Measurements from ENCODE around the gene TAS2R16. TPM values are rescaled to one million over a fixed set of nuclear protein-coding genes. Genes with fewer than 3 reads are reported as not detected.

TAS2R16 gene
- total RNA-seq = not detected in 2 replicates

- intact Hi-C loops (cut with micrococcal nuclease) = no loop called here
- no peaks in the 10 kb centered on the region for H3K4me1 Mint-ChIP-seq (ENCODE audit: low read depth)
- H3K4me3 Mint-ChIP-seq = no peak within 1 kb of the TSS
- DNase-seq (ENCODE audit: low spot score) = no peak
- no peak within 1 kb of the TSS for H3K27ac Mint-ChIP-seq
- H3K9me3 Mint-ChIP-seq = no peaks in the 10 kb centered on the region
- no peaks in the 10 kb centered on the region for H3K36me3 Mint-ChIP-seq (ENCODE audit: low read depth)
- no peaks in the 10 kb centered on the region for H3K27me3 Mint-ChIP-seq (ENCODE audit: insufficient read depth)
These were observed at the start of gene TAS2R16 for GRCh38 chr7:122995600-122995999. Gene TAS2R16, minus strand, starts transcription at chr7:122995700. Its CDS starts 66 bp downstream, at chr7:122995634.

DNA sequence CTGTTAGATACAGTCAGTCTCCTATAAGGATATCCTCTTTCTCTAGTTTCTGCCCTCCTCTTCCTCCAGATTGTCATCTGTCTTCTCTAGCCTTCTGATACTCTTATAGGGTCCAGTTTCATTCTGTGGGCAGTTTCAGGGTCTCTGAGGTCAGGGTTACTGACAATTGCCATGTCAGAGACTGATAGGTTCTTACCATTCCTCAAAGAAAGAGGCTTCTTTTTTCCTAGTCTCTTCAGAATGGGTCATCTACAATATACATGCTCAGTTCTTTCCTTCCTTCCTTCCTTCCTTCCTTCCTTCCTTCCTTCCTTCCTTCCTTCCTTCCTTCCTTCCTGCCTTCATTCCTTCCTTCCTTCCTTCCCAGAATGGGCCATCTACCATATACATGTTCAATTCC lies 48.1 kb upstream of the TAS2R16 start:
- Mint-ChIP-seq H3K36me3 (ENCODE audit: low read depth) (no peaks in the 10 kb centered on the region), H3K4me3 (no peak overlapping the region), H3K27me3 (ENCODE audit: insufficient read depth) (no peaks in the 10 kb centered on the region), H3K4me1 (ENCODE audit: low read depth) (no peaks in the 10 kb centered on the region), H3K27ac (no peak overlapping the region), H3K9me3 (peaks cover 6% of the 10 kb centered on the region)
- no peak for DNase-seq (ENCODE audit: low spot score)
- intact Hi-C loops (cut with micrococcal nuclease) = no loop called here

GRCh38 chr7:123041101-123041500 lies 45.6 kb upstream of the TAS2R16 start:
- Mint-ChIP-seq H3K4me1 (ENCODE audit: low read depth) (no peaks in the 10 kb centered on the region), H3K36me3 (ENCODE audit: low read depth) (no peaks in the 10 kb centered on the region), H3K27me3 (ENCODE audit: insufficient read depth) (no peaks in the 10 kb centered on the region), H3K9me3 (peaks cover 3% of the 10 kb centered on the region), H3K4me3 (no peak overlapping the region), H3K27ac (no peak overlapping the region)
- DNase-seq (ENCODE audit: low spot score) = no peak
- intact Hi-C loops (cut with micrococcal nuclease) = no loop called here

- DNase-seq (ENCODE audit: low spot score) = no peak
- Mint-ChIP-seq H3K27me3 (ENCODE audit: insufficient read depth) (no peaks in the 10 kb centered on the region), H3K9me3 (peaks cover 3% of the 10 kb centered on the region), H3K36me3 (ENCODE audit: low read depth) (no peaks in the 10 kb centered on the region), H3K4me1 (ENCODE audit: low read depth) (no peaks in the 10 kb centered on the region), H3K4me3 (no peak overlapping the region), H3K27ac (no peak overlapping the region)
- intact Hi-C loops (cut with micrococcal nuclease) = no loop called here
These were observed 43.8 kb upstream of the TAS2R16 start for GRCh38 chr7:123039269-123039668.

DNA sequence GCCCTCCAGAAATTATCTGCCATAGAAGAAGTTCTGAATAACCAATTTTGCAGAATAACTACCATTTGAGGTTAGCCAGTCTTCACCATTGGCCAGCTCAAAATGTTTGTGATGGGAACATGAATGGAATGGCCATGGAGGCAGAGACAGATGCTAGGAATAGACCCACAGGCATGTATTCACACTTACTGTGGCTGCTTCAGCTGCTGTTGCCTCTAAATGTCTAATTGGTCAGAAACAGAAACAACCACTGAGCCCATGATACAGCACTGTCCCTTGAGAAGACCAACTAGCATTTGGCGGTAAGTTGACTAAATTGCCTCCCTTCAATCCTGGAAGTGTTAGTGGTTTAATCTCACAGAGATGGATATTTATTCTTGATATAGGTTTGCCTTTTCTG lies 38.6 kb upstream of the TAS2R16 start:
- Mint-ChIP-seq H3K9me3 (peaks cover 16% of the 10 kb centered on the region), H3K4me3 (no peak overlapping the region), H3K27ac (no peak overlapping the region), H3K36me3 (ENCODE audit: low read depth) (no peaks in the 10 kb centered on the region), H3K27me3 (ENCODE audit: insufficient read depth) (no peaks in the 10 kb centered on the region), H3K4me1 (ENCODE audit: low read depth) (no peaks in the 10 kb centered on the region)
- DNase-seq (ENCODE audit: low spot score) = no peak
- intact Hi-C loops (cut with micrococcal nuclease) = no loop called here

- Mint-ChIP-seq H3K27me3 (ENCODE audit: insufficient read depth) (no peaks in the 10 kb centered on the region), H3K27ac (no peak overlapping the region), H3K9me3 (peaks cover 12% of the 10 kb centered on the region), H3K4me3 (no peak overlapping the region), H3K36me3 (ENCODE audit: low read depth) (no peaks in the 10 kb centered on the region), H3K4me1 (ENCODE audit: low read depth) (no peaks in the 10 kb centered on the region)
- no peak for DNase-seq (ENCODE audit: low spot score)
- intact Hi-C loops (cut with micrococcal nuclease) = no loop called here
These were observed 35.1 kb upstream of the TAS2R16 start for GRCh38 chr7:123030631-123031030.

DNA sequence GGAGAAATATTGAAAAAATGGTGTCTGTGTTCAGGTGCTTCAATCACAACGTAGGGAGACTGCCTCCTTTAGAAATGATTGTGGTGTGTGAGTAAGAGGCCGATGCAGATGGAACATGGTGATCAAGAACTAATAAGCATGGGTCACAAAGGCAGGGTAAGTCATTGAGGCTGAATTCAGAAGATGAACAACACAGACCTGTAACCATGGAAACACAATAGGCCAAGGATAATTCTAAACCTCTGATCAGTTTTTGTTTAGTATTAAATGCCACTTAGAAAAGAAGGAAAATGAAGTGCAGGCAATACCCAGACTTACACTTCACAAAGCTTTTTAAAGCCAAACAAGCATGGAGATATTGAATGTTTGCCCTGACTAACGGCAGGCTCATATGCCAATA lies 32.8 kb upstream of the TAS2R16 start:
- H3K27ac Mint-ChIP-seq = no peak overlapping the region
- no peaks in the 10 kb centered on the region for H3K36me3 Mint-ChIP-seq (ENCODE audit: low read depth)
- H3K4me1 Mint-ChIP-seq (ENCODE audit: low read depth) = no peaks in the 10 kb centered on the region
- H3K4me3 Mint-ChIP-seq = no peak overlapping the region
- no peak for DNase-seq (ENCODE audit: low spot score)
- H3K27me3 Mint-ChIP-seq (ENCODE audit: insufficient read depth) = no peaks in the 10 kb centered on the region
- intact Hi-C loops (cut with micrococcal nuclease) = no loop called here
- peaks cover 6% of the 10 kb centered on the region for H3K9me3 Mint-ChIP-seq

DNA sequence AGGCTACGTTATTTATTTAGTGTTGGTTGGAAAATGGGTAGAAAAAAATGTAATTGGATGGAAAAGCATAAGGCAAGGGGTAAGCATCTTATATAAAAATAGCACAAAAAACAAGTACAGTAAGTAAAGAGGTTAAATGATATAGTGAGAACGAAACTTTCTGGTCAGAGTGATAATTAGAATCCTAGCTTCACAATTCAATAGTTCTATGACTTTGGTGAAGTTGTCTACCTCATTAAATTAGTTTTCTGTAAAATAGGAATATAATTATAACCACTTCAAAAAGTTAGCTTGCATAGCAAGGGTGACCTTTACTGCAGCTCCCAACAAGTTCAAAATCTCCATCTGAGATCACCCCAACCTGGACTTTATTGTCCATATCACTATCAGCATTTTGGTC lies 30.8 kb upstream of the TAS2R16 start:
- Mint-ChIP-seq H3K27ac (no peak overlapping the region), H3K4me1 (ENCODE audit: low read depth) (no peaks in the 10 kb centered on the region), H3K9me3 (peaks cover 10% of the 10 kb centered on the region), H3K4me3 (no peak overlapping the region), H3K27me3 (ENCODE audit: insufficient read depth) (no peaks in the 10 kb centered on the region), H3K36me3 (ENCODE audit: low read depth) (no peaks in the 10 kb centered on the region)
- no peak for DNase-seq (ENCODE audit: low spot score)
- intact Hi-C loops (cut with micrococcal nuclease) = no loop called here

GRCh38 chr7:123024989-123025758 lies 29.7 kb upstream of the TAS2R16 start:
- intact Hi-C loops (cut with micrococcal nuclease) = no loop called here
- H3K4me3 Mint-ChIP-seq = no peak overlapping the region
- no peak for DNase-seq (ENCODE audit: low spot score)

DNA sequence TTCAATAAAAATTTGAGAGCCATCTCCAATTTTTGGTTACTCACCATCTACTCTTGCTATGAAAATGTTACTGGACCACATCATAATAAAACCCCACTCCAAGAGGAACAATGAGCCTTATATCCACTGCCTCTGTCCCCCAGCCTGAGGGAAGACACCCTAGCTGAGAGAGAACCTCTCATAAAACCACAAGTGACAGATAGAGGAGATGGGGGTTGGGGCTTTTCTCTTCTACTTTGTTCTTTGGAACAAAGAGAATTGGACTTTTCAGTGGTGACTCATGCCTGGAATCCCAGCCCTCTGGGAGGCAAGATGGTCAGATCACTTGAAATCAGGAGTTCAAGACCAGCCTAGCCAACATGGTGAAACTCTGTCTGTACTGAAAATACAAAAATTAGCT lies 27.6 kb upstream of the TAS2R16 start:
- no peak overlapping the region for H3K4me3 Mint-ChIP-seq
- no peak overlapping the region for H3K27ac Mint-ChIP-seq
- intact Hi-C loops (cut with micrococcal nuclease) = no loop called here
- no peaks in the 10 kb centered on the region for H3K36me3 Mint-ChIP-seq (ENCODE audit: low read depth)
- peaks cover 10% of the 10 kb centered on the region for H3K9me3 Mint-ChIP-seq
- no peak for DNase-seq (ENCODE audit: low spot score)
- H3K27me3 Mint-ChIP-seq (ENCODE audit: insufficient read depth) = no peaks in the 10 kb centered on the region
- H3K4me1 Mint-ChIP-seq (ENCODE audit: low read depth) = no peaks in the 10 kb centered on the region

More at GRCh38 chr7:123024989-123025758, 29.7 kb upstream of the TAS2R16 start:
- Mint-ChIP-seq H3K9me3 (peaks cover 10% of the 10 kb centered on the region), H3K4me1 (ENCODE audit: low read depth) (no peaks in the 10 kb centered on the region), H3K27me3 (ENCODE audit: insufficient read depth) (no peaks in the 10 kb centered on the region), H3K27ac (no peak overlapping the region), H3K36me3 (ENCODE audit: low read depth) (no peaks in the 10 kb centered on the region)

DNA sequence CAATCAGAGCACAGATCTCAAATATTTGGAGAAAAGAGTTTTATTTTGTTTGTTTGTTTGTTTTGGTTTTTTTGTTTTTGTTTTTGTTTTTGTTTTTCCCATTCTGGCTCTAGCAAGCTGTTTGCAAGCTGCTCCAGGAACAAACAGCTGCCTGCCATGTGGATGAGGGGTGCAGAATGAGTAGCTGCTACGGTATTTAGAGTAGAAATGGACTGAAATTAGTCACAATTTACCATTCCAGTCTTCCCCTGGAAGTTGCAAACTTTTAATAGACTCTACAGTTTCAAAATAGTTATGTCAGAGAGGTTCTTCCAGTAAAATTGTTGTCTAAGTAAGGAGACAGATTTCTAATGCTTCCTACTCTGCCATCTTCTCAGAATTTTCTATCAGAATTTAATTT lies 27.1 kb upstream of the TAS2R16 start:
- Mint-ChIP-seq H3K27me3 (ENCODE audit: insufficient read depth) (no peaks in the 10 kb centered on the region), H3K36me3 (ENCODE audit: low read depth) (no peaks in the 10 kb centered on the region), H3K4me3 (no peak overlapping the region), H3K27ac (no peak overlapping the region), H3K9me3 (peaks cover 10% of the 10 kb centered on the region), H3K4me1 (ENCODE audit: low read depth) (no peaks in the 10 kb centered on the region)
- DNase-seq (ENCODE audit: low spot score) = no peak
- intact Hi-C loops (cut with micrococcal nuclease) = no loop called here

DNA sequence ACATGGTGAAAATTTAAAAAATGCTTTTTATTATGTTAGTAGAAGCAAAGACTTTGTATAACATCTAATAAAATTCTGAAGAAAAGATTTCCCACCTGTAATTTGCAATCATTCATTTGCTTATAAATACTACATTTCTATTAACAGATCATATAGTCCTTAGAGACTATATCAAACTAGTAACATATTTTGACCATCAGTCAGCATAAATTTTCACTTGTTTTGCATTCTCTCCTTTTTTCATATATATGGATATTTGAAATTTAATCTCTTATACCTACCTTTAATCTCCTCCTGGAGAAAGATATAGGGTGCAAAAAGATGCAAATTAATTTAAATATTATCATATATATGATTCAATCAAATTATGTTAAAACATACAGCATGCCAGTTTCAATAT lies 16.9 kb upstream of the TAS2R16 start:
- Mint-ChIP-seq H3K27ac (no peak overlapping the region), H3K4me3 (no peak overlapping the region), H3K36me3 (ENCODE audit: low read depth) (no peaks in the 10 kb centered on the region), H3K27me3 (ENCODE audit: insufficient read depth) (no peaks in the 10 kb centered on the region), H3K9me3 (no peaks in the 10 kb centered on the region), H3K4me1 (ENCODE audit: low read depth) (no peaks in the 10 kb centered on the region)
- intact Hi-C loops (cut with micrococcal nuclease) = no loop called here
- no peak for DNase-seq (ENCODE audit: low spot score)

- DNase-seq (ENCODE audit: low spot score) = no peak
- Mint-ChIP-seq H3K4me3 (no peak overlapping the region), H3K36me3 (ENCODE audit: low read depth) (no peaks in the 10 kb centered on the region), H3K9me3 (no peaks in the 10 kb centered on the region), H3K27me3 (ENCODE audit: insufficient read depth) (no peaks in the 10 kb centered on the region), H3K4me1 (ENCODE audit: low read depth) (no peaks in the 10 kb centered on the region), H3K27ac (no peak overlapping the region)
- intact Hi-C loops (cut with micrococcal nuclease) = no loop called here
These were observed 16.4 kb upstream of the TAS2R16 start for GRCh38 chr7:123011766-123012369.

All from activated T-helper 1 cell treated with anti-CD3 and anti-CD28 coated beads, Interleukin-12 subunit alpha, Interleukin-12 subunit beta, Interleukin-2, Interleukin-4 antibody, amounts not matched to agents 30 ng/mL and 10 ng/mL and 1 ng/mL, durations not matched to agents 14 hours and 24 hours and 36 hours (primary cell).